Measurements from ENCODE around the gene EIF3I. TPM values are rescaled to one million over a fixed set of nuclear protein-coding genes. Genes with fewer than 3 reads are reported as not detected.

Gene EIF3I
- 223 and 286 TPM in 2 replicates for total RNA-seq (2016; rRNA removed; fragmentation: Illumina TruSeq; extraction: Trizol)
- total RNA-seq (2016; cell fraction: cytosol; rRNA removed; fragmentation: Illumina TruSeq; extraction: Trizol; ENCODE audit: low read depth) = 67.0 and 70.3 TPM in 2 replicates
- 235 and 275 TPM in 2 replicates for total RNA-seq (2016; cell fraction: insoluble cytoplasmic fraction; rRNA removed; fragmentation: Illumina TruSeq; extraction: Trizol)
- 130 and 131 TPM in 2 replicates for total RNA-seq (2016; cell fraction: membrane; rRNA removed; fragmentation: Illumina TruSeq; extraction: Trizol)
- 55.1 and 64.8 TPM in 2 replicates for total RNA-seq (2016; cell fraction: nucleus; rRNA removed; fragmentation: Illumina TruSeq; extraction: Trizol)
- polyA plus RNA-seq (2011; rRNA removed) = 210 and 218 TPM in 2 replicates
- polyA plus RNA-seq (2011; cell fraction: cytosol; rRNA removed) = 334 and 368 TPM in 2 replicates
- polyA plus RNA-seq (2011; cell fraction: nucleus; rRNA removed) = 51.9 and 67.9 TPM in 2 replicates
- polyA plus RNA-seq (2012) = 173 and 177 TPM in 2 replicates
- 77.8 and 80.3 TPM in 2 replicates for polyA plus RNA-seq (2016; cell fraction: cytosol; fragmentation: Illumina TruSeq; extraction: Trizol; ENCODE audit: low read depth)
- 282 and 311 TPM in 2 replicates for polyA plus RNA-seq (2016; cell fraction: insoluble cytoplasmic fraction; fragmentation: Illumina TruSeq; extraction: Trizol; ENCODE audit: low read depth)
- polyA plus RNA-seq (2016; cell fraction: membrane; fragmentation: Illumina TruSeq; extraction: Trizol; ENCODE audit: low read depth) = 120 and 124 TPM in 2 replicates
- 90.6 and 90.7 TPM in 2 replicates for polyA plus RNA-seq (2016; cell fraction: nucleus; fragmentation: Illumina TruSeq; extraction: Trizol; ENCODE audit: insufficient read depth, low read depth)
- polyA minus RNA-seq (2011; rRNA and poly(A)+ RNA removed; ENCODE audit: low replicate concordance) = 326 and 552 TPM in 2 replicates
- polyA minus RNA-seq (2011; cell fraction: cytosol; rRNA and poly(A)+ RNA removed) = 107 and 121 TPM in 2 replicates
- polyA minus RNA-seq (2011; cell fraction: nucleus; rRNA and poly(A)+ RNA removed) = 37.5 and 37.7 TPM in 2 replicates
- percentile 90 among the genes with signal in this experiment for Bru-seq, nascent RNA
- percentile 93 among the genes with signal in this experiment for BruChase-seq, experiment 1, labeled RNA remaining after a 6-hour chase
- percentile 89 among the genes with signal in this experiment for BruChase-seq, experiment 2, labeled RNA remaining after a 2-hour chase
- long read RNA-seq, experiment 1, transcript EIF3I-202 (11 exons, 1,458 nt) = major isoform, 252 of 371 reads
- long read RNA-seq, experiment 1, partial matches to known transcripts = 104 of 371 reads
- long read RNA-seq, experiment 1, other reads (novel, unspliced or antisense) = 15 of 371 reads
- long read RNA-seq, experiment 2, transcript EIF3I-202 (11 exons, 1,458 nt) = major isoform, 84 of 442 reads
- long read RNA-seq, experiment 2, partial matches to known transcripts = 339 of 442 reads
- long read RNA-seq, experiment 2, other reads (novel, unspliced or antisense) = 19 of 442 reads

DNA sequence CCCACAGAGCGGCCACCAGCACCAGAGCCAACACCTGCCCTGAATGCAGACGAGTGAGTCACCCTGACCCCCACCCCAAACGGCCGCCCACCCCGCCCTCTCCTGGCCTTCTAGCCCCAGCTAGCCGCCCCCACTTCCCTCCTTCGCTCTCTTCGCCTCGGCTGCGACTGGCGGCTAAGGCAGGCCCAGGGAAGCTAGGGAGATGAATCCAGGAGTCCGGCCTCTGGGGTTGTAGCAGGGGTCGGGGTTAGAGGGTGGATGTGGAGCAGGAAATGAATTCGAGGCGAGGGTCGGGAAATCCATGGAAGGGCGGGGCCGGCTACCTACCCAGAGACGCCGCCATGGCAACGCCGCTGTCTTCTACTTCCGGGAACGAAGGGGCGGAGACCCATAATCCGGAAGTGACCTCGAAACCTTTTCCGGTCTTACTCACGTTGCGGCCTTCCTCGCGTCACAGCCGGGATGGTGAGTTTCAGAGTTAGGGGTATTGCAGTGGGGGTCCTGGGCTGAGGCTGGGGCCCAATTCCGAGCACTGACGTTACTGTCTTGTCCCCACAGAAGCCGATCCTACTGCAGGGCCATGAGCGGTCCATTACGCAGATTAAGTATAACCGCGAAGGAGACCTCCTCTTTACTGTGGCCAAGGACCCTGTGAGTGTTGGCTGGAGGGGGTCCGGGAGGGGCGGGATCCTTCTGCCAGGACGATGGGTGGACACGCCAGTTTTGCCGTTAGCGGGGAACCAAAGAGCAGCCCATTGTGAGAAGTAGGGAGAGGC is at the start of gene EIF3I, which contains the start of gene TMEM234:
EIF3I (plus strand) TSS at position 428 of the 776 bp plus-strand sequence; CDS start at position 463, 35 bp downstream.
TMEM234 (minus strand) TSS at position 374 of the 776 bp plus-strand sequence; CDS start at position 343, 31 bp downstream.
- Histone ChIP-seq H3K9me3 (ENCODE audit: low read length) (no peaks in the 10 kb centered on the region), H3K36me3 (replicated peaks in 1 of 2; ENCODE audit: control insufficient read depth in 1 of 2, insufficient read depth in 2 of 2, low read length in 2 of 2) (peaks cover 9 to 24% of the 10 kb centered on the region in 2 experiments; a peak in 4 of 5 replicates), H4K20me1 (ENCODE audit: insufficient read depth, low read length) (no peaks in the 10 kb centered on the region; the same call in 1 of the 2 replicates), H3K4me3 (replicated peaks in 1 of 3; ENCODE audit: insufficient read depth in 1 of 3, low read depth in 2 of 3, low read length in 3 of 3) (peak within 1 kb of the TSS; percentile 82 to 89 (median 85)), H2AFZ (ENCODE audit: low read length) (no peak within 1 kb of the TSS), H3K4me2 (ENCODE audit: low read depth, low read length) (peak within 1 kb of the TSS; percentile 91), H3K27me3 (ENCODE audit: control insufficient read depth in 1 of 2, insufficient read depth in 2 of 2, low read length in 2 of 2) (no peaks in the 10 kb centered on the region; a peak in 2 of 5 replicates), H3K27ac (ENCODE audit: extremely low read length, insufficient read depth, low read length) (peak within 1 kb of the TSS; percentile 69), H3K79me2 (ENCODE audit: insufficient read depth, low read length) (peaks cover 29% of the 10 kb centered on the region), H3K4me1 (ENCODE audit: insufficient read depth, low read length) (peaks cover 29% of the 10 kb centered on the region), H3K9ac (ENCODE audit: insufficient read depth, low read depth, low read length) (peak within 1 kb of the TSS; percentile 91)
- DNase-seq (ENCODE audit: low spot score) (peak; percentile 88), ATAC-seq (peak; percentile 95), FAIRE-seq (peak; percentile 88)
- BruUV-seq (replicated peaks) = no TSS peak
- in situ Hi-C loops (cut with HindIII; ENCODE audit: extremely low pct_ligation_motif_present, low pct_unique_long_range_greater_than_20kb) = no loop called here
- intact Hi-C loops (cut with micrococcal nuclease; ENCODE audit: unreplicated experiment) = no loop called here
- CTCF ChIA-PET (ENCODE audit: low intra/inter-chr PET ratio, low total read pairs) = no interaction called here
- WGBS (ENCODE audit: low lambda C conversion rate) = 1% methylated on average over 18 of the region's 46 CpGs
- POLR2A ChIA-PET = interaction anchor here (1.4 to 1.8 kb wide), 3 partner anchors 28 to 69 kb away, joined by 4 to 7 read pairs (median 4); partner anchors contain the start of genes HDAC1 and TXLNA
- TF ChIP-seq, protein P1, sequence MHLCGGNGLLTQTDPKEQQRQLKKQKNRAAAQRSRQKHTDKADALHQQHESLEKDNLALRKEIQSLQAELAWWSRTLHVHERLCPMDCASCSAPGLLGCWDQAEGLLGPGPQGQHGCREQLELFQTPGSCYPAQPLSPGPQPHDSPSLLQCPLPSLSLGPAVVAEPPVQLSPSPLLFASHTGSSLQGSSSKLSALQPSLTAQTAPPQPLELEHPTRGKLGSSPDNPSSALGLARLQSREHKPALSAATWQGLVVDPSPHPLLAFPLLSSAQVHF (CRISPR knock-in tag; IDR thresholded peaks at IDR 0.05) = no peak
- TF ChIP-seq PPARG (CRISPR knock-in tag; conservative IDR thresholded peaks at IDR 0.05) (no peak), ZNF775 (CRISPR knock-in tag; IDR thresholded peaks at IDR 0.05; ENCODE audit: borderline replicate concordance) (no peak), REL (CRISPR knock-in tag; conservative IDR thresholded peaks at IDR 0.05) (no peak)
- TF ChIP-seq, protein P2, sequence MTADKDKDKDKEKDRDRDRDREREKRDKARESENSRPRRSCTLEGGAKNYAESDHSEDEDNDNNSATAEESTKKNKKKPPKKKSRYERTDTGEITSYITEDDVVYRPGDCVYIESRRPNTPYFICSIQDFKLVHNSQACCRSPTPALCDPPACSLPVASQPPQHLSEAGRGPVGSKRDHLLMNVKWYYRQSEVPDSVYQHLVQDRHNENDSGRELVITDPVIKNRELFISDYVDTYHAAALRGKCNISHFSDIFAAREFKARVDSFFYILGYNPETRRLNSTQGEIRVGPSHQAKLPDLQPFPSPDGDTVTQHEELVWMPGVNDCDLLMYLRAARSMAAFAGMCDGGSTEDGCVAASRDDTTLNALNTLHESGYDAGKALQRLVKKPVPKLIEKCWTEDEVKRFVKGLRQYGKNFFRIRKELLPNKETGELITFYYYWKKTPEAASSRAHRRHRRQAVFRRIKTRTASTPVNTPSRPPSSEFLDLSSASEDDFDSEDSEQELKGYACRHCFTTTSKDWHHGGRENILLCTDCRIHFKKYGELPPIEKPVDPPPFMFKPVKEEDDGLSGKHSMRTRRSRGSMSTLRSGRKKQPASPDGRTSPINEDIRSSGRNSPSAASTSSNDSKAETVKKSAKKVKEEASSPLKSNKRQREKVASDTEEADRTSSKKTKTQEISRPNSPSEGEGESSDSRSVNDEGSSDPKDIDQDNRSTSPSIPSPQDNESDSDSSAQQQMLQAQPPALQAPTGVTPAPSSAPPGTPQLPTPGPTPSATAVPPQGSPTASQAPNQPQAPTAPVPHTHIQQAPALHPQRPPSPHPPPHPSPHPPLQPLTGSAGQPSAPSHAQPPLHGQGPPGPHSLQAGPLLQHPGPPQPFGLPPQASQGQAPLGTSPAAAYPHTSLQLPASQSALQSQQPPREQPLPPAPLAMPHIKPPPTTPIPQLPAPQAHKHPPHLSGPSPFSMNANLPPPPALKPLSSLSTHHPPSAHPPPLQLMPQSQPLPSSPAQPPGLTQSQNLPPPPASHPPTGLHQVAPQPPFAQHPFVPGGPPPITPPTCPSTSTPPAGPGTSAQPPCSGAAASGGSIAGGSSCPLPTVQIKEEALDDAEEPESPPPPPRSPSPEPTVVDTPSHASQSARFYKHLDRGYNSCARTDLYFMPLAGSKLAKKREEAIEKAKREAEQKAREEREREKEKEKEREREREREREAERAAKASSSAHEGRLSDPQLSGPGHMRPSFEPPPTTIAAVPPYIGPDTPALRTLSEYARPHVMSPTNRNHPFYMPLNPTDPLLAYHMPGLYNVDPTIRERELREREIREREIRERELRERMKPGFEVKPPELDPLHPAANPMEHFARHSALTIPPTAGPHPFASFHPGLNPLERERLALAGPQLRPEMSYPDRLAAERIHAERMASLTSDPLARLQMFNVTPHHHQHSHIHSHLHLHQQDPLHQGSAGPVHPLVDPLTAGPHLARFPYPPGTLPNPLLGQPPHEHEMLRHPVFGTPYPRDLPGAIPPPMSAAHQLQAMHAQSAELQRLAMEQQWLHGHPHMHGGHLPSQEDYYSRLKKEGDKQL (CRISPR knock-in tag; IDR thresholded peaks at IDR 0.05; ENCODE audit: low read depth) = no peak
- TF ChIP-seq, protein P3, sequence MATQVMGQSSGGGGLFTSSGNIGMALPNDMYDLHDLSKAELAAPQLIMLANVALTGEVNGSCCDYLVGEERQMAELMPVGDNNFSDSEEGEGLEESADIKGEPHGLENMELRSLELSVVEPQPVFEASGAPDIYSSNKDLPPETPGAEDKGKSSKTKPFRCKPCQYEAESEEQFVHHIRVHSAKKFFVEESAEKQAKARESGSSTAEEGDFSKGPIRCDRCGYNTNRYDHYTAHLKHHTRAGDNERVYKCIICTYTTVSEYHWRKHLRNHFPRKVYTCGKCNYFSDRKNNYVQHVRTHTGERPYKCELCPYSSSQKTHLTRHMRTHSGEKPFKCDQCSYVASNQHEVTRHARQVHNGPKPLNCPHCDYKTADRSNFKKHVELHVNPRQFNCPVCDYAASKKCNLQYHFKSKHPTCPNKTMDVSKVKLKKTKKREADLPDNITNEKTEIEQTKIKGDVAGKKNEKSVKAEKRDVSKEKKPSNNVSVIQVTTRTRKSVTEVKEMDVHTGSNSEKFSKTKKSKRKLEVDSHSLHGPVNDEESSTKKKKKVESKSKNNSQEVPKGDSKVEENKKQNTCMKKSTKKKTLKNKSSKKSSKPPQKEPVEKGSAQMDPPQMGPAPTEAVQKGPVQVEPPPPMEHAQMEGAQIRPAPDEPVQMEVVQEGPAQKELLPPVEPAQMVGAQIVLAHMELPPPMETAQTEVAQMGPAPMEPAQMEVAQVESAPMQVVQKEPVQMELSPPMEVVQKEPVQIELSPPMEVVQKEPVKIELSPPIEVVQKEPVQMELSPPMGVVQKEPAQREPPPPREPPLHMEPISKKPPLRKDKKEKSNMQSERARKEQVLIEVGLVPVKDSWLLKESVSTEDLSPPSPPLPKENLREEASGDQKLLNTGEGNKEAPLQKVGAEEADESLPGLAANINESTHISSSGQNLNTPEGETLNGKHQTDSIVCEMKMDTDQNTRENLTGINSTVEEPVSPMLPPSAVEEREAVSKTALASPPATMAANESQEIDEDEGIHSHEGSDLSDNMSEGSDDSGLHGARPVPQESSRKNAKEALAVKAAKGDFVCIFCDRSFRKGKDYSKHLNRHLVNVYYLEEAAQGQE (IDR thresholded peaks at IDR 0.05; ENCODE audit: borderline replicate concordance in 1 of 2, low read depth in 1 of 2, low read length in 2 of 2) = no peak

Data from HepG2 (cell line).